ENCODE results near the gene THSD1.
A peak's percentile ranks its signal among the peaks of the same experiment; 100 is the strongest.
"Not testable (repeated sequence)": the region's sequence is repeated elsewhere in the genome, so short reads cannot be mapped to it uniquely, and the experiment has no call there.

THSD1 gene

GRCh38 chr13:52405767-52406494, at the start of gene THSD1:
TSS of gene THSD1 (minus strand) at chr13:52406172. CDS start at chr13:52402600, 3,572 bp downstream.
- peak in 1 of 2 donors; percentile 24 for DNase-seq

GRCh38 chr13:52455677-52456041, 49.7 kb upstream of the THSD1 start:
- peak; percentile 84 to 86 for DNase-seq

GRCh38 chr13:52454820-52455676, 49.1 kb upstream of the THSD1 start, which contains the start of gene CKAP2:
TSS of gene CKAP2 (plus strand) at chr13:52455478. CDS start at chr13:52455557, 79 bp downstream.
- peak; percentile 94 for DNase-seq

GRCh38 chr13:52454459-52454819, 48.5 kb upstream of the THSD1 start:
- DNase-seq, result peak in 1 of 2 donors; percentile 24

GRCh38 chr13:52452470-52452869, 46.5 kb upstream of the THSD1 start:
- no peak for DNase-seq

GRCh38 chr13:52451135-52451804, 45.3 kb upstream of the THSD1 start:
- no peak for DNase-seq

GRCh38 chr13:52450793-52451116, 44.8 kb upstream of the THSD1 start:
- DNase-seq, result no peak

GRCh38 chr13:52450012-52450792, 44.2 kb upstream of the THSD1 start, which contains the start of gene VPS36:
TSS of gene VPS36 (minus strand) at chr13:52450634. CDS start at chr13:52450594, 40 bp downstream.
- DNase-seq, result peak; percentile 97

GRCh38 chr13:52449331-52450011, 43.5 kb upstream of the THSD1 start:
- DNase-seq, result no peak

- DNase-seq, result no peak
Observed at GRCh38 chr13:52447815-52448552, 42.0 kb upstream of the THSD1 start.

- no peak for DNase-seq
Observed at GRCh38 chr13:52447354-52447753, 41.4 kb upstream of the THSD1 start.

- DNase-seq, result no peak
Observed at GRCh38 chr13:52446265-52446664, 40.3 kb upstream of the THSD1 start.

GRCh38 chr13:52432456-52432855, 26.5 kb upstream of the THSD1 start:
- DNase-seq, result no peak

- no peak for DNase-seq
Observed at GRCh38 chr13:52428295-52428694, 22.3 kb upstream of the THSD1 start.

GRCh38 chr13:52421216-52421615, 15.2 kb upstream of the THSD1 start:
- no peak for DNase-seq

GRCh38 chr13:52419080-52419479, 13.1 kb upstream of the THSD1 start:
- no peak for DNase-seq

- no peak for DNase-seq
Observed at GRCh38 chr13:52414963-52415362, 9.0 kb upstream of the THSD1 start.

GRCh38 chr13:52414051-52414450, 8.1 kb upstream of the THSD1 start:
- no peak for DNase-seq

- no peak for DNase-seq
Observed at GRCh38 chr13:52412128-52412527, 6.2 kb upstream of the THSD1 start.

GRCh38 chr13:52411629-52412028, 5.7 kb upstream of the THSD1 start:
- DNase-seq, result no peak

GRCh38 chr13:52408071-52408658, 2.2 kb upstream of the THSD1 start:
- DNase-seq, result not testable (repeated sequence)

Data from stimulated activated CD4-positive, alpha-beta T cell treated with anti-CD3 and anti-CD28 coated beads, Interleukin-2, amount 100 ng/mL, for 24 hours (primary cell).